GM19328 (cell line): ENCODE results near the gene ZFPM1.

ENCODE experiments used
- ATAC-seq: cut with Tn5 transposase; IDR thresholded peaks from one replicate; pipeline ENCODE4 v1.9.1; 2021; ENCODE audit warnings: mild to moderate bottlenecking, moderate library complexity; ENCODE audit not compliant: unreplicated experiment

The ZFPM1 gene

DNA sequence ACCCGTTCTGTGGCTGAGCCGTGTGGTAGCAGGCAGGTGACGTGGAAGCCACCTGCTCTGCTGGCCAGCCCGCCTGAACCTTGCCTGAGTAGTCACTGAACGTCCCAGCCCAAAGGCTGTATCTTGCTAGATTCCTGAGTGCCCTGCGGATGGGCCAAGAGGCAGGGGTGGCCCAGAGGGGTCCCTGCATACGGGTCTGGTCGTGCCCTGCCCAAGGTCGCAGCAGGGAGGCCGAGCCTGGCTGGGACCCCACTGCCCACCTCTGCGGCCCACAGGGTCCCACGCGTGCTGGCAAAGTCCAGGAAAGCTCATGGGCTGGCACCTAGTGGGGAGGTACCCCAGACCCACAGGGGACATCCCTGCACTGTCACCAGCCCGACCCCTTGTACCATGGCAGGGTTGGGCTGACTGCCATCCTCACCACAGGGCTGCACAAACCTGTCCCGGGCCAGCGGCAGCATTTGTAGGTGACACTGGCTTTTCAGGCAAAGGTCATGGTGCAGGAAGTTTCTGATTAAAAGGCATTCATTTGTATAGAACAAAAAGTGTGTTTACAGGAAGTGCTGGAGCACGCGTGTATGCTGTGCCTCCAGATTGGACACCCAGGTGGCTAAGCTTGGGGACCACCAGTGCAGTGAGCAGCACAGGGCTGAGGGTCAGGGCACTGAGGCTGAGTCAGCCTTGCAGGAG is 72.0 kb downstream of the ZFPM1 start:
- no peak for ATAC-seq

DNA sequence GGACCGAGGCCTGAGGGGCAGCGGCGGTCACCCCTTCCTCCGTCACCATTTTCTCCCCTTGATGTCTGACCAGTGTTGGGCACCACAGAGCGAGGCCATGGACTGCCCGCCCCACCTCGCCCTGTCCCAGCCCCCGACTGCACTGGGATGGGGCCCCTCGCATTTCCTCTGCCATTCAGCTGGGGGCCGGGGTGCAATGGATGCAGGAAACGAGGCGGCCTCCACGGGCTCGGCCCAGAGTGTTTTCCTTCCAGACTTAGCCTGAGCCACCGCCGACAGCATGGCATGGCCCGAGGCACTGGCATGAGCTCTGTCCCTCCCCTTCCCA is 72.5 kb downstream of the ZFPM1 start:
- ATAC-seq = no peak

GRCh38 chr16:88526008-88526905 is 73.2 kb downstream of the ZFPM1 start:
- no peak for ATAC-seq

GRCh38 chr16:88526906-88527185 is 73.8 kb downstream of the ZFPM1 start:
- no peak for ATAC-seq

- ATAC-seq = no peak
These were observed 74.3 kb downstream of the ZFPM1 start for GRCh38 chr16:88527186-88527936.

DNA sequence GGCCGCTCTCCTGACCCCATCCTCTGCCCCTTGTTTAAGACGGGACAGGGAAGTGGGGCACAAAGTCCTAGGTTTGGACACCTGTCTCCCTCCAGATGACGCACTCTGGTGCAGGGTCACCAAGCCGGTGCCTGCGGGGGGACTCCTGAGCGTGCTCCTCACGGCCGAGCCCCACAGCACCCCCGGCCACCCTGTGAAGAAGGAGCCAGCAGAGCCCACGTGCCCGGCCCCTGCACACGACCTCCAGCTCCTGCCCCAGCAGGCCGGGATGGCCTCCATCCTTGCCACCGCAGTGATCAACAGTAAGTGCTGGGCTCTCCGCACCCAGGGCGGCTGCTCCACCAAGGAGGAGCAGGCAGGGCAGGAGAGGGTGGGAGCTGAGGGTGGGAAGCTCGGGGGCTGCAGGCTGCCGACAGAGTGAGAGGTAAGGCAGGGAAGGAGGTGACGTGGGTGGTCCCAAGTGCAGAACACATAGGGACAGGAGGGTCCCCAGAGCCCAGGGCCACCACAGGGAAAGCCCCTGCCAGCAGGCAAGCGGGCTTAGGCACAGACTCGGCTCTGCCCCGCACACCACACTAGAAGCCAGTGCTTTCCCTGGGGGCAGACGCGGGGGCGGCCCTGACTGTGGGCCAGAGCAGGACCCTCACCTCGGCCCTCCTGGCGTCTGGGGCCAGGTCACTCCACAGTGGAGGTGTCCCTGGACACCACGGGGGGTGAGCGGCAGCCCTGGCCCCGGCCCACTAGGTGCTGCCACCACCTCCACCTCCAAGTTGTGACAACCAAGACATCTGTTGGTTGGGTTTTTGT is 75.1 kb downstream of the ZFPM1 start:
- no peak for ATAC-seq

DNA sequence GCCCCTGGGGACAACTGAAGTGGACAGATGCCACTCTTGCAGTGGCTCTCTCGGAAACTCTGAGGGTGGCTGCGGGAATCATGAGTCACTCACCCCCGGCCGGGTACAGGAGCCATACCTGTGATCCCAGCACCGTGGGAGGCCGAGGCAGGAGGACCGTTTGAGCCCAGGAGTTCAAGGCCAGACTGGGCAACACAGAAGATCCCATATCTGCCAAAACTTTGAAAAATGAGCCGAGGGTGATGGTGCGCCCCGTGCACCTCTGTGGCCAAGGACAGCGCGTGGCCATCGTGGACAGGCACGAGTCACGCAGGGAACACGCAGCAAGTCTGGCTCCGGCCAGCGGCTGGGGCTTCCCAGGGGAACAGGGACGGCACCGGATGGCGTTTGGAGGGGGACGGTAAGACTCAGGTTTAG is 75.8 kb downstream of the ZFPM1 start:
- no peak for ATAC-seq

- no peak for ATAC-seq
These were observed 76.5 kb downstream of the ZFPM1 start for GRCh38 chr16:88529596-88529995.

DNA sequence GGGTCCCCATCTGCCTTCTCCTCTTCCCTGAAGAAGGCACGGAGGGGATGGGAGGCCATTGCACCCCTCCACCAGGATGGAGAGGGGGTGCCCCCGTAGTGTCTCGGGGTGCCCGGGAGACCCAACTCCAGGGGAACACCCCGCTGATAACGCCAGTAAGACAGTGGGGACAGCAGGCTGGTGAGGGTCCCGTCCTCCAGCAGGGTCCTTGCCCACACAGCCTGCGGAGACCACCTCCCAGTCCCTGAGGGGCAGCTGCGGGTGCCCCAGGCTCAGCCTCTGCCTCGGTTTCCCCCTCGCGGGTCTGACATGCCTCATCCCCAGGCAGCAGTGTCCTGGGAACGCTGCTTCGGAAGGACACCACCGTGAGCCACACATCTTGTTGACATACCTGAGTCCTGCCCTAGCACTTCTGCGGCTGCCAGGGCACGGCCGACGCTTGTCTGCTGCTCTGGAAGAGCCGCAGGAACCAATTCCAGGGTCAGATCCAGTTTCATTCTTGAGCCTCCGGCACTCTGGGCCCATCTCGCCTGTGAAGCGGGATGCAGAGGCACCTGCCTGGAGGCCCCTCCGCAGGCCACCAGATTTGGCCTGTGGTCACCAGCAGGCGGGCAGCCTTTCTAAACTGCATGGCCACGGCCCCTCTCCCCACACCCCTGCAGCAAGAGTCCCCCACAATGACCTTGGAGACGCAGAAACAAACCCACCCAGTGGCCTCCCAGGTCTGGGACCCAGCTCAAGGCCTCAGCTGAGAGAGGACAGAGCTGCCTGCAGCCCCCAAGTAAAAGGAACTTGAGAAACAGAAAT is 77.2 kb downstream of the ZFPM1 start:
- no peak for ATAC-seq

DNA sequence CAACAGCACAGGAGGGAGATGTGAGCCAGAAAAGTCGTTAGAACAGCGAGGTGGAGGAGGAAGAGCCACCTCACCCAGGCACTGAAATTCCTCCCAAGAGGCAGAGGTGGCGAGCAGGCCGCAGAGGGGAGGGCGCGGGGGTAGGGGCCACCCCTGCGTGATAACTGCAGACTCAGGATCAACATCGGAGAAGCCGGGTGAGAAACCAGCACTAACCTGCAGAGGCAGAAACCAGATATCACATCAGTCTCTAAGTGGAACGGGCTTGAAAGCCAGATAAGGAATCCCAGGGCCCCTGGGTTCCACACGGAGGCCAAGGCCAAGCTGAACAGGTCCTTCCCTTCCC is 77.8 kb downstream of the ZFPM1 start:
- no peak for ATAC-seq

GRCh38 chr16:88531346-88531745 is 78.3 kb downstream of the ZFPM1 start:
- ATAC-seq = no peak

DNA sequence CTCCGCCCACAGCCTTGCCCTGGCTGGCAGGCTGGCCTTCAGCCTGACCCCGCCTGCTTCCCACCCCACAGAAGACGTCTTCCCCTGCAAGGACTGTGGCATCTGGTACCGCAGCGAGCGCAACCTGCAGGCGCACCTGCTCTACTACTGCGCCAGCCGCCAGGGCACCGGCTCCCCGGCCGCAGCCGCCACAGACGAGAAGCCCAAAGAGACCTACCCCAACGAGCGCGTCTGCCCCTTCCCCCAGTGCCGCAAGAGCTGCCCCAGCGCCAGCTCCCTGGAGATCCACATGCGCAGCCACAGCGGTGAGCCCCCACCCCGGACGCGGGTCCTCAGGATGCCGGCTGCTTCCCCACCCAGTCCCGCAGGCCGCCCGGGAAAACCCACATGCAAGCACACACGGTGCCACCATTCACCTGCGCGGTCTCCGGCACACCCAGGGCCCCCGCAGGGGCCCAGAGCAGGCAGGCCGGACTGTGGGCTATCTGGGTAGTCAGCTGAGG is 78.9 kb downstream of the ZFPM1 start:
- no peak for ATAC-seq

DNA sequence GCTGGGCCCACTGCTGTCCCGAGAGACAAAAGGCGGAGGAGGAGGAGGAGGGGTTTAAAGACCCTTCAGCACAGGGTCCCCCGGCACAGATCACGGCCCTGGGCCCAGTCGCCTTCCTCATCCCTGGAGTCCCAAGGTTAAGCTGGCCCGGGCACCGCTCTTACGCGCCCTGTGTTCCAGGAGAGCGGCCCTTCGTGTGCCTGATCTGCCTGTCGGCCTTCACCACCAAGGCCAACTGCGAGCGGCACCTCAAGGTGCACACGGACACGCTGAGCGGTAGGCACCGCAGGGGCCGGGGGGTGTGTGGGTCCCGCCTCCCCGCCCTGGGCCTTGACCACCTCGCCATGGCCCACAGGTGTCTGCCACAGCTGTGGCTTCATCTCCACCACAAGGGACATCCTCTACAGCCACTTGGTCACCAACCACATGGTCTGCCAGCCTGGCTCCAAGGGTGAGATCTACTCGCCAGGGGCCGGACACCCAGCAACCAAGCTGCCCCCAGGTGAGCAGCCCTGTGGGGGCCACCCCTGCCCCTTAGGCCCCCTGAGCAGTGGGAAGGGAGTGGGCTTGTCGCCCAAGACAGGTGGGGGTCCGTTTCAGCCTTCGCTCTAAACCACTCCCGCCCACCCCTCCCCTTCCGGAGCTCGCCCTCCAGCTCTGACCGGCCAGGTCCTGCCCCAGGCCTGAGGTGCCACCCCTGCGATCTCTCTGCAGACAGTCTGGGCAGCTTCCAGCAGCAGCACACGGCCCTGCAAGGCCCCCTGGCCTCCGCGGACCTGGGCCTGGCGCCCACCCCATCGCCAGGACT is 79.6 kb downstream of the ZFPM1 start:
- ATAC-seq = no peak

- no peak for ATAC-seq
These were observed 80.4 kb downstream of the ZFPM1 start for GRCh38 chr16:88533381-88533917.

- ATAC-seq = peak; percentile 57
These were observed 81.0 kb downstream of the ZFPM1 start for GRCh38 chr16:88533932-88534637.

- ATAC-seq = peak; percentile 22
These were observed 81.6 kb downstream of the ZFPM1 start for GRCh38 chr16:88534638-88535190.

- ATAC-seq = no peak
These were observed 82.2 kb downstream of the ZFPM1 start for GRCh38 chr16:88535191-88535856.

DNA sequence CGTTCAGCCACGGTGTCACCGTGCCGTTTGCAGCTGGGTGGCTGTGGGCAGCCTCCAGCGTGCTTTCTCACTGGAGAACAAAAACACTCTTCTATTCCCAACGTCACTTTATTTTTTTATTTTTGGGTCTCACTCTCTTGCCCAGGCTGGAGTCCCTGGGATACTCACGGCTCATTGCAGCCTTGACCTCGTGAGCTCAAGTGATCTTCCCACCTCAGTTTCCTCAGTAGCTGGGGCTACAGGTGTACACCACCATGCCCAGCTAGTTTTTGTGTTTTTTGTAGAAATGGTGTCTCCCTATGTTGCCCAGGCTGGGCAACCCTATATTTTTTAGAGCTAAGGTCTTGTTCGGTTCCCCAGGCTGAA is 82.8 kb downstream of the ZFPM1 start:
- no peak for ATAC-seq
